ENCODE results near the gene PLCB1. TPM values are rescaled to one million over a fixed set of nuclear protein-coding genes. Genes with fewer than 3 reads are reported as not detected.

The PLCB1 gene
- total and polyA plus RNA-seq, 2 donors (not counting 3 experiments of a cell fraction or from before 2014, with no cell fraction given) = 10.2 to 53.4 TPM

DNA sequence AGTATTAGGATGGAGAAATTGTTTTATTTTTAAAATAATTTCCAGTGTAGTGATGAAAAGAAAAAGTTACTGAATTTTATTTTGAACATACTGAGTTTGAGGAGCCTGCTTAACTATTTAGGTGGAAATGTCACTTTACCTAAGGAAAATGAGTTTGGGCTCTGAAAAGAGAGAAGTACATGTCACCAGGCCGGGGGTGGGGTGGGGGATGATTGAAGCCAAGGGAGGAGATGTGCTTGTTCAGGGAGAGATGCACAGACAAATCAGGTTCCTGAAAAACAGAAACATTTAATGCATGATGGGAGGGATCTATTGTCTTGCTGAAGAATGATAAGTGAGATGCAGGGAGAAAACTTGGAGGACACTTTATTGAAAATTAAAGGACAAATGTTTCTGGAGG lies 71.3 kb downstream of the PLCB1 start:
- no peak overlapping the region for H3K27ac ChIP-seq (ENCODE audit: insufficient read depth, low read depth, low read length)
- intact Hi-C loops (cut with micrococcal nuclease) = no loop called here
- TF ChIP-seq, protein P1, sequence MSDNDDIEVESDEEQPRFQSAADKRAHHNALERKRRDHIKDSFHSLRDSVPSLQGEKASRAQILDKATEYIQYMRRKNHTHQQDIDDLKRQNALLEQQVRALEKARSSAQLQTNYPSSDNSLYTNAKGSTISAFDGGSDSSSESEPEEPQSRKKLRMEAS (IDR thresholded peaks at IDR 0.05; ENCODE audit: insufficient read depth, insufficient read length) = no peak
- no peak for TF ChIP-seq POLR2A (IDR thresholded peaks at IDR 0.05; ENCODE audit: low read depth, low read length)
- no peak for TF ChIP-seq POLR2AphosphoS5 (IDR thresholded peaks at IDR 0.05; ENCODE audit: insufficient read depth, low read depth, low read length)
- TF ChIP-seq MYC (IDR thresholded peaks at IDR 0.05; ENCODE audit: low read depth, low read length) = no peak
- TF ChIP-seq EZH2 (IDR thresholded peaks at IDR 0.05; ENCODE audit: borderline replicate concordance, low read depth, low read length, severe bottlenecking) = no peak
- TF ChIP-seq GATA2 (IDR thresholded peaks at IDR 0.05; ENCODE audit: insufficient read depth, insufficient read length, low read depth, low read length) = no peak
- TF ChIP-seq JUN (IDR thresholded peaks at IDR 0.05; ENCODE audit: borderline replicate concordance, insufficient read depth, insufficient read length, low read depth) = no peak
- TF ChIP-seq, protein P2, sequence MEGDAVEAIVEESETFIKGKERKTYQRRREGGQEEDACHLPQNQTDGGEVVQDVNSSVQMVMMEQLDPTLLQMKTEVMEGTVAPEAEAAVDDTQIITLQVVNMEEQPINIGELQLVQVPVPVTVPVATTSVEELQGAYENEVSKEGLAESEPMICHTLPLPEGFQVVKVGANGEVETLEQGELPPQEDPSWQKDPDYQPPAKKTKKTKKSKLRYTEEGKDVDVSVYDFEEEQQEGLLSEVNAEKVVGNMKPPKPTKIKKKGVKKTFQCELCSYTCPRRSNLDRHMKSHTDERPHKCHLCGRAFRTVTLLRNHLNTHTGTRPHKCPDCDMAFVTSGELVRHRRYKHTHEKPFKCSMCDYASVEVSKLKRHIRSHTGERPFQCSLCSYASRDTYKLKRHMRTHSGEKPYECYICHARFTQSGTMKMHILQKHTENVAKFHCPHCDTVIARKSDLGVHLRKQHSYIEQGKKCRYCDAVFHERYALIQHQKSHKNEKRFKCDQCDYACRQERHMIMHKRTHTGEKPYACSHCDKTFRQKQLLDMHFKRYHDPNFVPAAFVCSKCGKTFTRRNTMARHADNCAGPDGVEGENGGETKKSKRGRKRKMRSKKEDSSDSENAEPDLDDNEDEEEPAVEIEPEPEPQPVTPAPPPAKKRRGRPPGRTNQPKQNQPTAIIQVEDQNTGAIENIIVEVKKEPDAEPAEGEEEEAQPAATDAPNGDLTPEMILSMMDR (IDR thresholded peaks at IDR 0.05; ENCODE audit: extremely low read depth in 1 of 2, insufficient read depth in 1 of 2, low read depth in 1 of 2, low read length in 2 of 2) = no peak
- TF ChIP-seq FOS (IDR thresholded peaks at IDR 0.05; ENCODE audit: borderline replicate concordance, insufficient read depth, low read length) = no peak
- H4K20me1 ChIP-seq (replicated peaks; ENCODE audit: control insufficient read depth, extremely low read depth, insufficient read depth, low read length) = no peaks in the 10 kb centered on the region
- H3K36me3 ChIP-seq (ENCODE audit: control insufficient read depth in 2 of 2, extremely low read depth in 1 of 2, insufficient read depth in 2 of 2, low read length in 2 of 2) = no peaks in the 10 kb centered on the region
- FAIRE-seq (no peak), DNase-seq (ENCODE audit: low read depth, low spot score) (no peak)
- H3K9me3 ChIP-seq (replicated peaks; ENCODE audit: control insufficient read depth, insufficient read depth, low read length) = no peaks in the 10 kb centered on the region
- peaks cover 4% of the 10 kb centered on the region for H3K79me2 ChIP-seq (ENCODE audit: control insufficient read depth, insufficient read depth, low read length)
- no peak overlapping the region for H3K4me3 ChIP-seq (replicated peaks in 1 of 3; ENCODE audit: insufficient read depth in 1 of 3, low read depth in 1 of 3, low read length in 3 of 3)
- POLR2A ChIA-PET = no interaction called here
- H3K27me3 ChIP-seq (ENCODE audit: control insufficient read depth in 2 of 2, insufficient read depth in 2 of 2, low read length in 2 of 2) = no peaks in the 10 kb centered on the region
- peaks cover 10% of the 10 kb centered on the region for H3K4me1 ChIP-seq (ENCODE audit: control insufficient read depth, extremely low read depth, insufficient read depth, low read length)
- H3K9me1 ChIP-seq (replicated peaks; ENCODE audit: control insufficient read depth, extremely low read depth, insufficient read depth, low read length) = no peaks in the 10 kb centered on the region
- H2AFZ ChIP-seq (ENCODE audit: low read depth, low read length) = no peak overlapping the region
- dilution Hi-C loops (cut with MboI; ENCODE audit: extremely low pct_ligation_motif_present, low sequenced_read_pairs) = no loop called here
- no TSS peak for BruUV-seq (replicated peaks)
- H3K4me2 ChIP-seq (ENCODE audit: insufficient read depth, low read length) = no peak overlapping the region
- CTCF ChIA-PET = no interaction called here
- H3K9ac ChIP-seq (replicated peaks; ENCODE audit: extremely low read depth, insufficient read depth, low read length) = no peak overlapping the region
